A549 (cell line): ENCODE data around the gene CNIH3. TPM values are rescaled to one million over a fixed set of nuclear protein-coding genes. Genes with fewer than 3 reads are reported as not detected.

Experiments
- ATAC-seq, 2 experiments: fragments of 200-7000 bp in 1 of 2; fragments of >200 bp in 1 of 2; cut with Nextera tagmentation in 1 of 2; cut with Tn5 transposase in 1 of 2; 3 replicates each; pipeline versions ENCODE4 v1.8.0 to v1.9.1; 2018 to 2020; ENCODE audit warnings: mild to moderate bottlenecking in 1 of 2, moderate library complexity in 1 of 2
- CTCF ChIA-PET: fragments of 300-600 bp; sonication (Branson Sonifier 250); formaldehyde crosslinking; extraction: SDS; loops from one replicate; lab custom pipeline; 2021; ENCODE audit warnings: antibody characterized with exemption, inconsistent platforms; lab: Yijun Ruan, JAX
- POLR2A ChIA-PET: fragments of 350-600 bp; formaldehyde crosslinking; extraction: SDS; loops from one replicate; lab custom pipeline; 2021; ENCODE audit warnings: antibody characterized with exemption, inconsistent platforms; lab: Yijun Ruan, JAX
- DNase-seq, 2 experiments: peaks; one replicate each; pipeline versions ENCODE4 v3.0.0 to v3.0.0-alpha.2; 2011 to 2016; ENCODE audit warnings: low read depth in 1 of 2, low spot score in 1 of 2
- FAIRE-seq: peaks from 2 replicates; lab custom pipeline; 2011; peaks lifted over from hg19 to GRCh38; lab: Jason Lieb, UNC
- H3K27ac ChIP-seq, 2 experiments: fragments of >200 bp; sonication (Bioruptor Twin); formaldehyde crosslinking; 3 replicates each; pipeline ENCODE4 v1.5.1; 2016 to 2017
- H3K4me1 ChIP-seq: fragments of >200 bp; sonication (Bioruptor Twin); formaldehyde crosslinking; 3 replicates; pipeline ENCODE4 v1.6.1; 2016
- H3K4me2 ChIP-seq: fragments of >200 bp; sonication (Bioruptor Twin); formaldehyde crosslinking; 3 replicates; pipeline ENCODE4 v1.6.1; 2016
- H3K4me3 ChIP-seq: fragments of >200 bp; sonication (Bioruptor Twin); formaldehyde crosslinking; 3 replicates; pipeline ENCODE4 v1.5.1; 2016
- H3K9me3 ChIP-seq: fragments of >200 bp; sonication (Bioruptor Twin); formaldehyde crosslinking; 3 replicates; pipeline ENCODE4 v1.6.1; 2016
- BHLHE40 ChIP-seq: IDR thresholded peaks from 2 replicates; pipeline ENCODE4 v1.6.1; 2012; ENCODE audit warnings: low read depth, low read length, inconsistent platforms
- EHMT2 ChIP-seq: fragments of 200-600 bp; sonication (generic); IDR thresholded peaks from 2 replicates; pipeline ENCODE4 v1.6.1; 2016; ENCODE audit warnings: antibody characterized with exemption, low read depth, mild to moderate bottlenecking, moderate library complexity
- EP300 ChIP-seq, 2 experiments: fragments of >200 bp; sonication (Bioruptor Twin); formaldehyde crosslinking; IDR thresholded peaks; 2 replicates in 1 of 2; 3 replicates in 1 of 2; pipeline ENCODE4 v1.6.1; 2016 to 2017
- FOSB ChIP-seq: fragments of 250-450 bp; sonication (Bioruptor Pico); IDR thresholded peaks from 2 replicates; pipeline ENCODE4 v1.5.0; 2020; ENCODE audit warnings: mild to moderate bottlenecking, moderate library complexity
- HOXA7 ChIP-seq: fragments of 250-450 bp; sonication (Bioruptor Pico); IDR thresholded peaks from 2 replicates; pipeline ENCODE4 v1.5.0; 2020; ENCODE audit warnings: mild to moderate bottlenecking, moderate library complexity
- NFE2L2 ChIP-seq: fragments of 150-350 bp; conservative IDR thresholded peaks from 2 replicates; pipeline ENCODE4 v1.6.1; 2014; ENCODE audit warnings: low read length
- POLR2A ChIP-seq: IDR thresholded peaks from 2 replicates; pipeline ENCODE4 v1.6.1; 2012; ENCODE audit warnings: mild to moderate bottlenecking, low read length
- RAD21 ChIP-seq, 2 experiments: fragments of >200 bp in 1 of 2; sonication (Bioruptor Twin) in 1 of 2; formaldehyde crosslinking in 1 of 2; IDR thresholded peaks in 1 of 2; conservative IDR thresholded peaks in 1 of 2; 2 replicates in 1 of 2; 3 replicates in 1 of 2; pipeline ENCODE4 v1.6.1; 2012 to 2018; ENCODE audit warnings: inconsistent platforms in 1 of 2
- RFX5 ChIP-seq: fragments of 450-650 bp; IDR thresholded peaks from 2 replicates; pipeline ENCODE4 v1.7.1; 2014; ENCODE audit warnings: antibody characterized with exemption, mild to moderate bottlenecking, moderate library complexity
- RNF2 ChIP-seq: fragments of 200-600 bp; sonication (generic); IDR thresholded peaks from 2 replicates; pipeline ENCODE4 v1.6.1; 2016; ENCODE audit warnings: low read depth, mild to moderate bottlenecking, antibody characterized with exemption, moderate library complexity, borderline replicate concordance
- SMC3 ChIP-seq: fragments of >200 bp; sonication (Bioruptor Twin); formaldehyde crosslinking; IDR thresholded peaks from 3 replicates; pipeline ENCODE4 v1.6.1; 2018; ENCODE audit warnings: inconsistent platforms
- SREBF2 ChIP-seq: fragments of 450-650 bp; IDR thresholded peaks from 2 replicates; pipeline ENCODE4 v1.6.1; 2014; ENCODE audit warnings: mild to moderate bottlenecking, moderate library complexity
- ZC3H11A ChIP-seq: fragments of 450-650 bp; IDR thresholded peaks from 2 replicates; pipeline ENCODE4 v1.6.1; 2014; ENCODE audit warnings: antibody characterized with exemption, mild to moderate bottlenecking
- ZNF302 ChIP-seq: fragments of 250-450 bp; sonication (Bioruptor Pico); IDR thresholded peaks from 2 replicates; pipeline ENCODE4 v1.9.0; 2021; ENCODE audit warnings: inconsistent platforms, mild to moderate bottlenecking, moderate library complexity
- ZSCAN20 ChIP-seq: fragments of 250-450 bp; sonication (Bioruptor Pico); IDR thresholded peaks from 2 replicates; pipeline ENCODE4 v1.8.0; 2022; ENCODE audit warnings: mild to moderate bottlenecking, moderate library complexity
- WGBS: methylation state at CpG from one replicate; pipeline ENCODE4 v1.1.6; 2017; ENCODE audit errors: missing lambda C conversion rate; 5-methylcytosine and 5-hydroxymethylcytosine counted together
- polyA plus RNA-seq, 4 experiments: library from polyadenylated mRNA; depleted of rRNA in 3 of 4; stranded (reverse); fragments of >200 nt; fragmentation: RNase III in 1 of 4; extraction: RNeasy Plus Mini Kit Qiagen cat#74134 plus additional on column Dnase treatment in 1 of 4; gene quantifications; 2 replicates in 3 of 4; 3 replicates in 1 of 4; pipeline ENCODE4 v1.2.3, GENCODE V29; 2011 to 2017
- TF ChIP-seq, protein P1 (sequence below): fragments of >200 bp; sonication (Bioruptor Twin); formaldehyde crosslinking; IDR thresholded peaks from 3 replicates; pipeline ENCODE4 v1.6.1; 2016
- TF ChIP-seq, protein P2 (sequence below): fragments of 150-350 bp; IDR thresholded peaks from 2 replicates; pipeline ENCODE4 v1.6.1; 2014; ENCODE audit warnings: low read depth, mild to moderate bottlenecking, low read length
- TF ChIP-seq, protein P3 (sequence below): IDR thresholded peaks from 2 replicates; pipeline ENCODE4 v1.6.1; 2012
- TF ChIP-seq, protein P4 (sequence below): fragments of 200-600 bp; sonication (generic); IDR thresholded peaks from 2 replicates; pipeline ENCODE4 v1.6.1; 2016; ENCODE audit warnings: antibody characterized with exemption, mild to moderate bottlenecking, moderate library complexity

The CNIH3 gene
- polyA plus RNA-seq, 2 of the 4 experiments (the other 2 are of a cell fraction): 0.61 to 0.85 TPM

DNA sequence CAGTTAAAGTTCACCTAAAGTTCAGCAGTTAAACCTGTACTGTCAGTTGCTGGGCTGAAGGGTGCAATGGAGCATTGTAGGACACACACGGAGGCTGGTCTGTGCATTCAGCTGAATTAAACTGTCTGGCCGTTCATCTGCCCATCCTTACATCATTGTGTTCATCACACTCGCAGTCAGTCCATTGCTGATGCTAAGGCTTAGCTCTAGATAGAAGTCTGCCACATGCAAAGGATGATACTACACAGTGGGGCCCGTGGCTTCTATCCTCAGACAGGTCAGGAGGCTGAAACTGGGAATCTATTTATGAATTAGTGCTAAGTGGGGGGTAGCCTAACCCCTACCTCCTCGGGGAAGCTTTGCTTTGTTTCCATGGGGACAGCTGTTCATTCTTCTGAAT is 60.4 kb downstream of the CNIH3 start:
- H3K9me3 ChIP-seq: no peaks in the 10 kb centered on the region
- POLR2A ChIA-PET: no interaction called here
- H3K4me3 ChIP-seq: no peak overlapping the region
- no peaks in the 10 kb centered on the region for H3K4me1 ChIP-seq
- CTCF ChIA-PET: interaction anchor here (1.2 kb wide), 1 partner anchor 643 kb away, joined by 3 read pairs; no protein-coding TSS in a partner anchor
- peak in 1 of 2 experiments; percentile 42; a peak in 1 of 6 replicates for ATAC-seq
- H3K27ac ChIP-seq: no peak overlapping the region
- no peak for FAIRE-seq
- H3K4me2 ChIP-seq: no peak overlapping the region
- TF ChIP-seq EHMT2: no peak
- TF ChIP-seq EP300 (IDR thresholded peaks at IDR 0.05): no peak
- TF ChIP-seq FOSB (CRISPR knock-in tag): no peak
- TF ChIP-seq, protein P1, sequence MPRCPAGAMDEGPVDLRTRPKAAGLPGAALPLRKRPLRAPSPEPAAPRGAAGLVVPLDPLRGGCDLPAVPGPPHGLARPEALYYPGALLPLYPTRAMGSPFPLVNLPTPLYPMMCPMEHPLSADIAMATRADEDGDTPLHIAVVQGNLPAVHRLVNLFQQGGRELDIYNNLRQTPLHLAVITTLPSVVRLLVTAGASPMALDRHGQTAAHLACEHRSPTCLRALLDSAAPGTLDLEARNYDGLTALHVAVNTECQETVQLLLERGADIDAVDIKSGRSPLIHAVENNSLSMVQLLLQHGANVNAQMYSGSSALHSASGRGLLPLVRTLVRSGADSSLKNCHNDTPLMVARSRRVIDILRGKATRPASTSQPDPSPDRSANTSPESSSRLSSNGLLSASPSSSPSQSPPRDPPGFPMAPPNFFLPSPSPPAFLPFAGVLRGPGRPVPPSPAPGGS: no peak
- TF ChIP-seq SMC3: no peak
- TF ChIP-seq SREBF2: no peak
- TF ChIP-seq NFE2L2: no peak
- TF ChIP-seq, protein P2, sequence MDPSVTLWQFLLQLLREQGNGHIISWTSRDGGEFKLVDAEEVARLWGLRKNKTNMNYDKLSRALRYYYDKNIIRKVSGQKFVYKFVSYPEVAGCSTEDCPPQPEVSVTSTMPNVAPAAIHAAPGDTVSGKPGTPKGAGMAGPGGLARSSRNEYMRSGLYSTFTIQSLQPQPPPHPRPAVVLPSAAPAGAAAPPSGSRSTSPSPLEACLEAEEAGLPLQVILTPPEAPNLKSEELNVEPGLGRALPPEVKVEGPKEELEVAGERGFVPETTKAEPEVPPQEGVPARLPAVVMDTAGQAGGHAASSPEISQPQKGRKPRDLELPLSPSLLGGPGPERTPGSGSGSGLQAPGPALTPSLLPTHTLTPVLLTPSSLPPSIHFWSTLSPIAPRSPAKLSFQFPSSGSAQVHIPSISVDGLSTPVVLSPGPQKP: no peak
- no peak for TF ChIP-seq HOXA7 (CRISPR knock-in tag)
- no peak for TF ChIP-seq RAD21 (conservative IDR thresholded peaks at IDR 0.05 in 1 of 2, IDR thresholded peaks at IDR 0.05 in 1 of 2)
- TF ChIP-seq, protein P3, sequence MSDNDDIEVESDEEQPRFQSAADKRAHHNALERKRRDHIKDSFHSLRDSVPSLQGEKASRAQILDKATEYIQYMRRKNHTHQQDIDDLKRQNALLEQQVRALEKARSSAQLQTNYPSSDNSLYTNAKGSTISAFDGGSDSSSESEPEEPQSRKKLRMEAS: no peak
- no peak for TF ChIP-seq ZC3H11A
- TF ChIP-seq RFX5: no peak
- TF ChIP-seq ZNF302: no peak
- TF ChIP-seq, protein P4, sequence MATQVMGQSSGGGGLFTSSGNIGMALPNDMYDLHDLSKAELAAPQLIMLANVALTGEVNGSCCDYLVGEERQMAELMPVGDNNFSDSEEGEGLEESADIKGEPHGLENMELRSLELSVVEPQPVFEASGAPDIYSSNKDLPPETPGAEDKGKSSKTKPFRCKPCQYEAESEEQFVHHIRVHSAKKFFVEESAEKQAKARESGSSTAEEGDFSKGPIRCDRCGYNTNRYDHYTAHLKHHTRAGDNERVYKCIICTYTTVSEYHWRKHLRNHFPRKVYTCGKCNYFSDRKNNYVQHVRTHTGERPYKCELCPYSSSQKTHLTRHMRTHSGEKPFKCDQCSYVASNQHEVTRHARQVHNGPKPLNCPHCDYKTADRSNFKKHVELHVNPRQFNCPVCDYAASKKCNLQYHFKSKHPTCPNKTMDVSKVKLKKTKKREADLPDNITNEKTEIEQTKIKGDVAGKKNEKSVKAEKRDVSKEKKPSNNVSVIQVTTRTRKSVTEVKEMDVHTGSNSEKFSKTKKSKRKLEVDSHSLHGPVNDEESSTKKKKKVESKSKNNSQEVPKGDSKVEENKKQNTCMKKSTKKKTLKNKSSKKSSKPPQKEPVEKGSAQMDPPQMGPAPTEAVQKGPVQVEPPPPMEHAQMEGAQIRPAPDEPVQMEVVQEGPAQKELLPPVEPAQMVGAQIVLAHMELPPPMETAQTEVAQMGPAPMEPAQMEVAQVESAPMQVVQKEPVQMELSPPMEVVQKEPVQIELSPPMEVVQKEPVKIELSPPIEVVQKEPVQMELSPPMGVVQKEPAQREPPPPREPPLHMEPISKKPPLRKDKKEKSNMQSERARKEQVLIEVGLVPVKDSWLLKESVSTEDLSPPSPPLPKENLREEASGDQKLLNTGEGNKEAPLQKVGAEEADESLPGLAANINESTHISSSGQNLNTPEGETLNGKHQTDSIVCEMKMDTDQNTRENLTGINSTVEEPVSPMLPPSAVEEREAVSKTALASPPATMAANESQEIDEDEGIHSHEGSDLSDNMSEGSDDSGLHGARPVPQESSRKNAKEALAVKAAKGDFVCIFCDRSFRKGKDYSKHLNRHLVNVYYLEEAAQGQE: no peak
- no peak for TF ChIP-seq RNF2
- TF ChIP-seq ZSCAN20 (CRISPR knock-in tag): no peak
- 33% methylated on average over 5 of the region's 5 CpGs for WGBS
- DNase-seq: no peak

DNA sequence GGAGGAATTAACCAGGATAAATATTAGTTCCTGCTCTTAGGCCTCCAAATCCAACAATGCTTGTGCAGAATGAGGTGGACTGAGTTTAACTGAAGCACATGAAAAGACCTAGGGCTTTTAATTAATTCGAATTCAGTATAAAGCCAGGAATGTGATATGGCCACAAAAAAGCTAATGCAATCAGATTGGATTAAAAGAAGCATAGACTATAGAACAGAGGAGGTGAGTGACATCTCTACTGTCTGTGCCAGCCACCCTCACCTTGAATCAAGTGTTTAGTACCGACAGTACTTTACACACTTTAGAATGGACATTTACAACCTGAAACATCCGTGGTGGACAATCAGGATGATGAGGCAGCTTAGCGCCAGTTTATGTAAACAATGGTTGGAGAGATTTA is 62.1 kb downstream of the CNIH3 start:
- Histone ChIP-seq H3K4me1 (no peaks in the 10 kb centered on the region), H3K4me2 (no peak overlapping the region), H3K4me3 (no peak overlapping the region), H3K27ac (no peak overlapping the region), H3K9me3 (no peaks in the 10 kb centered on the region)
- FAIRE-seq: no peak
- TF ChIP-seq POLR2A (no peak), SMC3 (no peak), BHLHE40 (no peak)
- DNase-seq: no peak
- POLR2A ChIA-PET: no interaction called here
- CTCF ChIA-PET: interaction anchor here (0.6 to 1.7 kb wide), 4 partner anchors 18 to 354 kb away, joined by 3 to 4 read pairs (median 3); no protein-coding TSS in a partner anchor
- WGBS: 36% methylated on average over 4 of the region's 4 CpGs
- ATAC-seq: no peak
